NT2/D1 (cell line): Measurements from ENCODE around the gene CEP89.

ENCODE experiments used
- SUZ12 ChIP-seq: IDR thresholded peaks from 2 replicates; pipeline ENCODE4 v1.6.1; 2011; ENCODE audit not compliant: insufficient read length, insufficient read depth; ENCODE audit errors: extremely low read depth
- YY1 ChIP-seq: IDR thresholded peaks from 2 replicates; pipeline ENCODE4 v1.6.1; 2011; ENCODE audit not compliant: insufficient read length, insufficient read depth

- TF ChIP-seq YY1 (no peak), SUZ12 (no peak)
Measured at GRCh38 chr19:32876236-32876918, 95.4 kb downstream of the CEP89 start.
